ENCODE data around the gene CYBB.

Gene CYBB

DNA sequence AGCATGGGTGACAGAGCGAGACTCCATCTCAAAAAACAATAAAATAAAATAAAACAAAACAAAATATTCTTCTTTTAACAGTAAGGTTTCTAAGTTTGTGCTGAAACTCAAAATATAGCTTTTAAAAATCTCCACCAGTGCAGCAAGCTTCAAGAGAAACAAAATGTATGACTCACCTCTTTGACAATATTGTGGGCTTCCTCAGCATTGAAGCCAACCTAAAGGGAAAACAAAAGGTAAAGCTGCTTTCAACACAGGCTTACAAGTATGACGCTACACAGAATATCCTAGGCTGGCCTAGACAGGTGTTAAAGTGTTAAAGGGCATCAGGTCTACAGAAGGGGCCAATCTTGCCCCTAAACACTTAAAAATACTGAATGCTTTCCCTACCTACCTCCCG is 66.3 kb downstream of the CYBB start:
- no peak for DNase-seq

DNA sequence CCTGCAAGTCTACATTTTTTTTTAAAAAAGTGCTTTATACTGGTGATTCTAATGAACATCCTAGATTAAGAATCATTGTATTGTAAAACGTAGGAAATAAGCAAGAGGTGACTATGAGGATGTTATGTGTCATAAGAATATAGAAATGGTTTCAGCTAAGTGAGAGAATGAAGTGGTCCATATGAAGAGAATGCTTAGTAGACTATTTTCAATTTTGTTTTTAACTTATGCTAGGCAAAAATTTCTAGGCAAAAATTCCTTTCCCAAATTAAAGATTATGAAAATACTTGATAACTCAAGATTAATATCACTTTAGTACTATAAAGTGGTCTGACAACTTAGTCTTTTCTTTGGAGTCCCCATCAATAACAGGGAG is 66.7 kb downstream of the CYBB start:
- DNase-seq: no peak

- peak; percentile 73 for DNase-seq
These were observed 67.3 kb downstream of the CYBB start, which contains the start of gene DYNLT3 for GRCh38 chrX:37846934-37847732. TSS of gene DYNLT3 (minus strand) at chrX:37847571. CDS start at chrX:37847510, 61 bp downstream.

- no peak for DNase-seq
These were observed 67.9 kb downstream of the CYBB start for GRCh38 chrX:37847733-37848197.

DNA sequence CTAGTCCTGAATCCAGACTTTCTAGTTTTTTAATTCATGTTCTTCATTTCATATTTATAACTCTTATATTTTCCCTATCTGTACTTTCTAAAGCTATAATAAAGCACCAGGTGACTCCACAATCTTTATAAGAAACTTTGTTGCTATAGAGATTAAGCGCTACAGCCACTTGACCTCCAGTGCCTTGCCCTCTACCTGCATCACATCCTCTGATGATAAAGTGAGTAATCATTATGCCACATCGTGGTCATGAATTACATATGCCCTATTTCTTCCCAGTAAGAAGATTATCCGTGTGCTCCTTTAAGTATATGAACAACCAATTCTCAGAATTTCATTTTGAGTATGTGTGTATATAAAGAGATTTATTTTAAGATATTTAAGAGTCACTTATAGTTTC is 74.3 kb downstream of the CYBB start:
- no peak for DNase-seq

- no peak for DNase-seq
These were observed 74.9 kb downstream of the CYBB start for GRCh38 chrX:37854748-37855147.

- no peak for DNase-seq
These were observed 80.9 kb downstream of the CYBB start for GRCh38 chrX:37860721-37861120.

- no peak for DNase-seq
These were observed 83.0 kb downstream of the CYBB start for GRCh38 chrX:37862851-37863250.

All from right forelimb (tissue), 1 donor.